Measurements from ENCODE around the gene CSMD2. TPM values are rescaled to one million over a fixed set of nuclear protein-coding genes. Genes with fewer than 3 reads are reported as not detected.

Gene CSMD2
- polyA plus RNA-seq, 3 donors: 0.84 to 1.3 (median 1.0) TPM

DNA sequence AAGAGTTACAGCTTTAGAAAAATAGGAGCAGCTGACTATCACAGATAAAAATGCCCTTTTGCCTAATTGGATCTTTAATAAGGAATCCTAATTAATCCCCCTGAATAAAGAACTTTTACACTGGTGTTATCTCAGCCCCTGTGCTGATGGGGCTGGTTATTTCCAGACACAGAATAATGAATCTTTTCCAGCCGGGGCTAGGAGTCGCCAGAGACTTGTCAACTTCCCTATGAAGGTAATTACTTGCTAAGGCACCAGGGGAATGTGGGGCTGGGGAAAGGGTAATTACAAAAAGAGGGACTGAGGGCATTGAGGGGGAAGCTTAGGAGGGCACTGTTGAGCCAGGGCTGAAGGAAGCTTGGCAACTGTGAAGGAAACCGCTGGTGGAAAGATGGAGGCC lies 266.6 kb downstream of the CSMD2 start:
- no peak for DNase-seq (ENCODE audit: extremely low read depth in 1 of 11, low read depth in 9 of 11, low spot score in 4 of 11)

DNA sequence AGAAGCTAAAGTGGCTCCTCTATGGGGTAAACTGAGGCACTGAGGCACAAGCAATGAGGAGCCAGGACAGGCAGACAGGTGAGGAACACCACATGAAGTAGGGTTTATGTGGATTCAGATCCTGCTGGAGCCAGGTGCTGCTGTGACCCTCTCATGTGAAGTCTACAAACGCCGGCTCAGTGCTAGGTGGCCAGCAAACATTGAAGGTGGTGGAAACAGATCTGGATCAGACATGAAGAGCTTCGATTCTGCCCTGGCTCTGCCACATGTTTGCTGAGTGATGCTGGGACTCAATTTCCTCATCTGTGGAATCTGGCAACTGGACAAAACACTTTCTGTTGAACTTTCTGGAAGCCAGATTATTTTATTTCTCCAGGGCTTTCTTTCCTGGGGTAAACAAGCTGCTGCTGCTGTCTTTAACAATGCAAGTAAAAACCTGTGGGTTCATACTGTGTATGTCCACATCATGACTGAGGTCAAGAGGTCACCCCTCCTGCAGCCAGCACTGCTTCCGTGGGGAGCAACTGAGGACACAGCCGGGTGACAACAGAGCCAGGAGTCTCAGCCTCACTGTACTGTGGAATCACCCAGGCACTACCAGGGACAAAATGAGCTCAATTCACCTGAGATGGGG lies 267.8 kb downstream of the CSMD2 start:
- DNase-seq (ENCODE audit: extremely low read depth in 1 of 11, low read depth in 9 of 11, low spot score in 4 of 11): no peak

DNA sequence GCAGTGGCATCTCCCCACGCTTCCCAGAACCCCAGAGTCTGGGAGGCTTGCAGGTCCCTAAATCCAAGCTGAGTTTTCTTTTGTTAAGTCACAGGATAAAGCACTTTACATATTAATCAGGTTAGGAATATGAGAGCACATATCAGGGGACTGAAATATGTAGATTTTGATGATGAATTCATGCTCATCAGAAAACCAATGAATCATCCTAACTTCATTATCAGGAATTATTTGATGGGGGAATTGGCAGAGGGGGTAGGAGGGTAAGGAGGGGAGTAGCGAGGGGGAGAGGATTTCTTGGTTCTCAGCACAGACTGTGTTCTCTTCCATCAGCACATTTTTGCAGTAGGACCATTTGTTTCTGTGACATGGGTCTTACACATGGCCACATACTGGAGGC lies 269.1 kb downstream of the CSMD2 start:
- DNase-seq (ENCODE audit: extremely low read depth in 1 of 11, low read depth in 9 of 11, low spot score in 4 of 11): no peak

DNA sequence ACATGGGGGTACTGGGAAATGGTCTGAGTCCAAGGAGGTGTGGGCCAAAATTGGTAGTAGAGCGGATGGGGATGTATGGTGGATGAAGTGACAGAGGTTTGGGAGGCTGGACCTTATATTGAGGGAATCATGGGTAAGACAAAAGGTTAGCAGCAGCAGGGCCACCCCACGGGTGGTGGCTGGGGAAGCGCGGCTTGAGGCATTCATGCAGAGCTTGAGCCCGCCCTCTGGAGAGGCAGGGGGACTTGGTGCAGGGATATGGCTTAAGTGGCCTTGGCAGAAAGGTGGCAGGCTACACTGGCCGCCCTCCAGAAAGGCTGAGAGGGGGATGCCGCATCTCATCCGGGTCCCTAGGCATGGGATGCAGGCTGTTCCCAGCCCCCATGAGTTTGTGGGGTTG lies 269.6 kb downstream of the CSMD2 start:
- DNase-seq (ENCODE audit: extremely low read depth in 1 of 11, low read depth in 9 of 11, low spot score in 4 of 11): no peak

- DNase-seq (ENCODE audit: extremely low read depth in 1 of 11, low read depth in 9 of 11, low spot score in 4 of 11): peak in 1 of 11 donors; percentile 18
These were observed 271.7 kb downstream of the CSMD2 start for GRCh38 chr1:33893147-33893830.

GRCh38 chr1:33886496-33886895 lies 278.5 kb downstream of the CSMD2 start:
- no peak for DNase-seq (ENCODE audit: extremely low read depth in 1 of 11, low read depth in 9 of 11, low spot score in 4 of 11)

DNA sequence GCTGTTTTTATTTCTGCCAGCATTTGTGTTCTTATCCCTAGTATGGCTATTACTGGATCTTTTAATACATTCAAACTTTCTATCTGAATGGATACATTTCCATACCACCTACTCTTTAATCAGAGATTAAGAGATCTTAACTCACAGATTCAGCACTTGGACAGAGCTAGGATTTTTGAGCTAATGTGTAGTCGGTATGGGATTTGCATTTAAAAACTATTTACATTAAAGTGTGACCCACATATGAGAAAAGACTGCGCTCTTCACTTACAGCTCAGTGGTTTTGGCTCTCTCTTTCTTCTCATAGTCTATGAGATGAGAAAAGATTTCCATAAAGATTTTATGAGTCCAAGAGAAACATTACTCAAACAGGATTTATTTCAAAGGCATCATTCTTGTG lies 284.7 kb downstream of the CSMD2 start:
- DNase-seq (ENCODE audit: extremely low read depth in 1 of 11, low read depth in 9 of 11, low spot score in 4 of 11): no peak

DNA sequence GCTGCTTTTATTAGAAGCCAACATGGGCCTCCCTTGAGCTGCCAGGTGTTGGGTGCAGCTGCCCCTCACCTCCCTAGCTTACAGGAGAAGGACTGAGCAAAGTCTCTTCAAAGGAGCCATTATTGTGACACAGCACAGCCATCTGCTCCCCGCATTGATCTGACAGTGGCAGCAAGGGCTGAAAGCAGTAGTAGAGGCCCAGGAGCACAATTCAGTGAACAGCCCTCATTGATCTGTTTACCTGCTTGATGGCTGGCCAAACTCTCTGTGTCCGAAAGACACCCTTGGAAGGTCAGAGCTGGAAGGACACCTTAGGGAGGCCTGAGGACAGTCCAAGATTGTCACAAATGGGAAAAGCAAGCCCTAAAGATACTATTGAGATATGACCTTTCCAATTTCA lies 286.6 kb downstream of the CSMD2 start:
- DNase-seq (ENCODE audit: extremely low read depth in 1 of 11, low read depth in 9 of 11, low spot score in 4 of 11): no peak

- DNase-seq (ENCODE audit: extremely low read depth in 1 of 11, low read depth in 9 of 11, low spot score in 4 of 11): no peak
These were observed 287.9 kb downstream of the CSMD2 start for GRCh38 chr1:33876970-33877650.

DNA sequence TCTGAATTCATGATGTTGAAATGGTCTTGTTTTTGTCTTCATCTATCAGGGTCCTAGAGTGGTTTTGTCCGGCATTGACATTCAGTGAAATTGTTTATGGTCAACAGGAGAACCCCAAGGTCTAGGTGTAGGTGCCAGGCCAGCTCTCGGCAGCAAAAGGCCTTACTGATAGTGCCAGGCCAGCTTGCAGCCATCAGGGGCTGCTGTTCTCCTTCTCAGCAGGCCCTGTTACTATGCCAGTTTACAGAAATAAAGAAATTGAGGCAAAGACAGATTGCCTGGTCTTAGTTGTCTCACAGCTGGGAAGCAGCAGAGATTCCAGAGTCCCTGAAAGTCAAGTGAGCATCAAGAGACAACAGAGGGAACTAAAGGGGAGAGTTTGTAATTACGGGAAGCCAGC lies 289.2 kb downstream of the CSMD2 start:
- no peak for DNase-seq (ENCODE audit: extremely low read depth in 1 of 11, low read depth in 9 of 11, low spot score in 4 of 11)

DNA sequence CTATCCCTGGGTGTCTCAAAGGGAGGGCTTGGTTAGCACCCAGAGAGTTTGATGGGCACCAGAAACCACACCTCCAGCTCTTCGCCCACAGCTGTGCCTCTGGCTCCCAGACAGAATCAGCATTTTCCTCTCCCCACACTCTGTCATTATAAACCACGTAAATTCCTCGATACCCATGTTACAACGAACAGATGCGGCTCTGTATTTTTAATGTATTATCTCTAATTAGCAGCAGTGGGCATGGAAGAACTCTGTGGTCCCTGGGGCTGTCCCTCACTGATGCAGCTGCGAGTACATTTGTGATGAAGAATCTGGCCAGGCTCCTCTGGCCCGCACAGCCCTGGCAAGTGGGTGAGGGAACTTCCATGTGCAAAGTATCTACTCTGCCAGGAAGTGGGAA lies 290.4 kb downstream of the CSMD2 start:
- no peak for DNase-seq (ENCODE audit: extremely low read depth in 1 of 11, low read depth in 9 of 11, low spot score in 4 of 11)

- DNase-seq (ENCODE audit: extremely low read depth in 1 of 11, low read depth in 9 of 11, low spot score in 4 of 11): no peak
These were observed 292.3 kb downstream of the CSMD2 start for GRCh38 chr1:33872683-33873082.

DNA sequence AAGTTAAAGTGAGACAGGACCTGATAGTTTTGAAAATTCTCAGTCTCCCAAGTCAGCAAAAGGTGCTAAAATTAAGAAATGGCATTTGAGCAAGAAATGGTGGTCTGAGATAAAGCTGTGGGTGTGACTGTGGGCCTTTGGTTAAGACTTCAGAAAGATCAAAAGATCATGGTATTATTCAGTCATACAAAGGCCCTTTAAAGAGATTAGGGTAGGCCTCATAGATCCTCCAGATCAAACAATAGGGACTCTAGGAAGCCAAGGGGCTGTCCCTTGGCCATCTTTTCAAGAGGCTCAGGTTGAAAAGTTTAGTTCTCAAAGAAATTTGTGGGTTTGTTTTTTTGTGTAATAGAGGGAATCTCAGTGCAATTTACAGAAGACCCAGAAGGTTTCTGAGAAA lies 292.8 kb downstream of the CSMD2 start:
- no peak for DNase-seq (ENCODE audit: extremely low read depth in 1 of 11, low read depth in 9 of 11, low spot score in 4 of 11)

DNA sequence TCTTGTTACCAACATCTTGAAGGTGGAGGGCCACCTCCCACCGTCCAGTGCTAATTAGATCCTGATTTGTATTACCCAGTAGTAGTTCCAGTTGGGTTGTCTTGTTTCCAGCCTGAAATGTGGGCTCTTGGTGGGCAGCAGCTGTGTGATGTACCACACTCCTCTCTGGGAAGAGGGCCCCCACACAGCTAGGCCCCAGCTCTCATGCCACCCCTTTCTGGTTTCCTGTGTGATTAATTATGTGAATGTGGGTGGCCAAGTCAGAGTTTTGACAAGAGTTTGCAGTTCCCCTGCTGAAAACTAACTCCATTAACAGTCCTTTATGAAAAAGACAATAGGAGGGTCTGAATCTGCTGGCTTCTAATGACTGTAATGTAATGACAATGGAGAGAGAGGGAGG lies 297.3 kb downstream of the CSMD2 start:
- no peak for DNase-seq (ENCODE audit: extremely low read depth in 1 of 11, low read depth in 9 of 11, low spot score in 4 of 11)

- peak in 10 of 11 donors; percentile 9 to 57 (median 38) for DNase-seq (ENCODE audit: extremely low read depth in 1 of 11, low read depth in 9 of 11, low spot score in 4 of 11)
These were observed 298.7 kb downstream of the CSMD2 start for GRCh38 chr1:33866281-33866680.

GRCh38 chr1:33864460-33865389 lies 300.3 kb downstream of the CSMD2 start:
- no peak for DNase-seq (ENCODE audit: extremely low read depth in 1 of 11, low read depth in 9 of 11, low spot score in 4 of 11)

GRCh38 chr1:33863779-33864178 lies 301.3 kb downstream of the CSMD2 start, which contains the start of gene HMGB4:
Gene HMGB4 (plus strand): TSS chr1:33864079. CDS start chr1:33864192, 113 bp downstream.
- DNase-seq (ENCODE audit: extremely low read depth in 1 of 11, low read depth in 9 of 11, low spot score in 4 of 11): no peak

DNA sequence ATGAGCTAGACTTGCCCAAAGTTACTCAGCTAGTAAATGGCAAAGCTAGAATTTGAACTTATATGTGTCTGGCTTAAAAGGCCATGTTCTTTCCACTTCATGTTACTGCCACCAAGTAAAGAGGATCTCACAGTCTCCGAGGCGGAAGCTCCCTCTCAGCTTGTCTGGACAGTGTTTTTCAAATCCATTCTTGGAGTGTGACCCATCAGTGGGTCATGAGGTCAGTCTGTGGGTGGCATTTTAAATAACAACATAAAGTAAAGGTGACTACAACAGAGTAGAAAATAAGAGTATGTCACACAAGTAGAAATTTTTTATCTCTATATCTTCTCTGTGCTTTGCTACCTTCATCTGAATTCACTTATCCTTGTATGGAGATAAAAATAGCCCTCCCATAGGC lies 304.4 kb downstream of the CSMD2 start:
- no peak for DNase-seq (ENCODE audit: extremely low read depth in 1 of 11, low read depth in 9 of 11, low spot score in 4 of 11)

- no peak for DNase-seq (ENCODE audit: extremely low read depth in 1 of 11, low read depth in 9 of 11, low spot score in 4 of 11)
These were observed 310.9 kb downstream of the CSMD2 start for GRCh38 chr1:33854091-33854490.

Measured in renal cortex interstitium (tissue), 11 donors.